K562 (cell line): Measurements from ENCODE around the gene GSTT2B. TPM values are rescaled to one million over a fixed set of nuclear protein-coding genes. Genes with fewer than 3 reads are reported as not detected.
"Not testable (repeated sequence)": the region's sequence is repeated elsewhere in the genome, so short reads cannot be mapped to it uniquely, and the experiment has no call there.

Source experiments
- ATAC-seq: fragments of 200-7000 bp; cut with Tn5 transposase; 3 replicates; pipeline ENCODE4 v1.9.1; 2020; ENCODE audit warnings: moderate library complexity
- BruUV-seq: library from RNA; stranded (reverse); fragments of 400-500 nt; replicated peaks from 2 replicates; lab custom pipeline; 2021; lab: Mats Ljungman, UMichigan
- CTCF ChIA-PET: fragments of 300-600 bp; formaldehyde crosslinking; extraction: SDS; loops from one replicate; lab custom pipeline; 2021; ENCODE audit warnings: low intra/inter-chr PET ratio; lab: Yijun Ruan, JAX
- POLR2A ChIA-PET: fragments of 300-600, 350-650 bp; sonication (Branson Sonifier 250); formaldehyde crosslinking; extraction: SDS; loops from one replicate; lab custom pipeline; 2021; ENCODE audit warnings: antibody characterized with exemption, inconsistent platforms; lab: Yijun Ruan, JAX
- DNase-seq, 4 experiments: peaks; one replicate each; pipeline versions ENCODE4 v3.0.0 to v3.0.0-alpha.2; 2011 to 2018; ENCODE audit warnings: low spot score in 3 of 4, mixed read lengths in 3 of 4; ENCODE audit errors: extremely low read depth in 1 of 4
- FAIRE-seq: peaks from 2 replicates; lab custom pipeline; 2011; peaks lifted over from hg19 to GRCh38; lab: Jason Lieb, UNC
- H2AFZ ChIP-seq: 2 replicates; pipeline ENCODE4 v1.6.0; 2011; ENCODE audit warnings: low read depth, low read length, control low read depth, inconsistent platforms
- H3K27ac ChIP-seq: fragments of 200-600 bp; 3 replicates; pipeline ENCODE4 v1.8.0; 2011; ENCODE audit warnings: low read depth, mild to moderate bottlenecking, control low read depth, inconsistent platforms, low read length, moderate library complexity, mixed read lengths; ENCODE audit errors: extremely low read depth
- H3K27me3 ChIP-seq, 2 experiments: fragments of 300-600 bp in 1 of 2; 2 replicates in 1 of 2; 3 replicates in 1 of 2; pipeline versions ENCODE4 v1.6.0 to v1.8.0; 2011; ENCODE audit warnings: inconsistent platforms in 2 of 2, low read length in 2 of 2, mild to moderate bottlenecking in 1 of 2, mixed read lengths in 1 of 2, moderate library complexity in 1 of 2; ENCODE audit not compliant: control insufficient read depth in 2 of 2, insufficient read depth in 2 of 2
- H3K36me3 ChIP-seq: fragments of 300-600 bp; 3 replicates; pipeline ENCODE4 v1.8.0; 2011; ENCODE audit warnings: mild to moderate bottlenecking, low read length, inconsistent platforms; ENCODE audit not compliant: control insufficient read depth, insufficient read depth
- H3K4me1 ChIP-seq, 2 experiments: fragments of 200-600 bp in 1 of 2; replicated peaks in 1 of 2; 2 replicates in 1 of 2; 3 replicates in 1 of 2; pipeline versions ENCODE4 v1.5.1 to v1.8.0; 2011; ENCODE audit warnings: inconsistent platforms in 2 of 2, low read length in 2 of 2, mild to moderate bottlenecking in 1 of 2, mixed read lengths in 1 of 2, moderate library complexity in 1 of 2; ENCODE audit not compliant: control insufficient read depth in 2 of 2, insufficient read depth in 2 of 2
- H3K4me2 ChIP-seq: 2 replicates; pipeline ENCODE4 v1.6.1; 2011; ENCODE audit warnings: low read length, control low read depth, inconsistent platforms, mixed read lengths; ENCODE audit not compliant: insufficient read depth
- H3K4me3 ChIP-seq: fragments of 200-600 bp; sonication (generic), shearing (Covaris generic); 2 replicates; pipeline ENCODE4 v1.5.1; 2016; ENCODE audit warnings: control low read depth, inconsistent platforms
- H3K79me2 ChIP-seq: fragments of 200-600 bp; 3 replicates; pipeline ENCODE4 v1.8.0; 2011; ENCODE audit warnings: low read length, inconsistent platforms; ENCODE audit not compliant: control insufficient read depth, insufficient read depth
- H3K9ac ChIP-seq, 2 experiments: 2 replicates each; pipeline versions ENCODE4 v1.6.0 to v1.6.1; 2011; ENCODE audit warnings: low read depth in 2 of 2, low read length in 2 of 2, control low read depth in 1 of 2, inconsistent platforms in 1 of 2, mild to moderate bottlenecking in 1 of 2, mixed read lengths in 1 of 2; ENCODE audit not compliant: insufficient read depth in 1 of 2
- H3K9me1 ChIP-seq: one replicate; pipeline ENCODE4 v1.6.0; 2011; ENCODE audit warnings: inconsistent platforms, mild to moderate bottlenecking, low read length, moderate library complexity; ENCODE audit not compliant: control insufficient read depth, insufficient read depth
- H3K9me3 ChIP-seq: replicated peaks from 2 replicates; pipeline ENCODE4 v1.5.1; 2011; ENCODE audit warnings: low read depth, low read length, inconsistent platforms; ENCODE audit not compliant: control insufficient read depth, insufficient read depth
- H4K20me1 ChIP-seq: replicated peaks from 2 replicates; pipeline ENCODE4 v1.6.1; 2011; ENCODE audit warnings: low read length, inconsistent platforms, mixed read lengths; ENCODE audit not compliant: control insufficient read depth, insufficient read depth
- TEAD4 ChIP-seq, 2 experiments: sonication (generic) in 1 of 2; formaldehyde crosslinking in 1 of 2; IDR thresholded peaks; 2 replicates each; pipeline versions ENCODE4 v1.6.1 to v1.8.0; 2012 to 2022; ENCODE audit warnings: borderline replicate concordance in 1 of 2, inconsistent platforms in 1 of 2, low read length in 1 of 2, mild to moderate bottlenecking in 1 of 2, missing genetic modification reagents in 1 of 2
- YY1 ChIP-seq, 3 experiments: IDR thresholded peaks; 2 replicates each; pipeline ENCODE4 v1.6.1; 2011; ENCODE audit warnings: low read length in 2 of 3, mild to moderate bottlenecking in 2 of 3, moderate library complexity in 2 of 3, borderline replicate concordance in 1 of 3, control low read depth in 1 of 3, low read depth in 1 of 3; ENCODE audit not compliant: insufficient read depth in 3 of 3, insufficient replicate concordance in 2 of 3, control insufficient read depth in 1 of 3, insufficient read length in 1 of 3; ENCODE audit errors: extremely low read depth in 1 of 3
- WGBS: fragments of 100-300 bp; shearing (Covaris generic); methylation state at CpG from one replicate; pipeline ENCODE4 v1.1.6; 2016; ENCODE audit warnings: low coverage, mixed read lengths; ENCODE audit not compliant: insufficient coverage; ENCODE audit errors: missing lambda C conversion rate; 5-methylcytosine and 5-hydroxymethylcytosine counted together
- in situ Hi-C: fragments of 300-500 bp; cut with MboI; formaldehyde crosslinking; loops from 4 replicates; pipeline ENCODE4 v1.15.0; 2018; ENCODE audit warnings: inconsistent platforms, mixed read lengths
- intact Hi-C: fragments of 100-400 bp; cut with micrococcal nuclease; formaldehyde crosslinking; loops from 2 replicates; pipeline ENCODE4 v1.14.2; 2022
- polyA plus RNA-seq, 8 experiments: library from polyadenylated mRNA; depleted of rRNA in 4 of 8; stranded (reverse) in 5 of 8; unstranded in 3 of 8; fragments of >200 nt; fragmentation: Nextera tagmentation in 2 of 8; fragmentation: Illumina TruSeq in 1 of 8; extraction: Ambion mirVana in 2 of 8; extraction: Trizol in 1 of 8; gene quantifications; 2 replicates each; pipeline versions ENCODE4 v1.2.1 to v1.2.3, GENCODE V29; 2011 to 2014; ENCODE audit warnings: inconsistent platforms in 1 of 8, missing spikeins in 1 of 8
- total RNA-seq, 7 experiments: library from RNA; depleted of rRNA in 6 of 7; stranded (reverse); fragments of >200 nt in 6 of 7; fragmentation: Illumina TruSeq in 2 of 7; extraction: Trizol in 2 of 7; gene quantifications; 2 replicates each; pipeline versions ENCODE4 v1.2.1 to v1.2.3, GENCODE V29; 2011 to 2021; ENCODE audit warnings: low replicate concordance in 1 of 7
- TF ChIP-seq, protein P1 (sequence below): sonication (generic); formaldehyde crosslinking; IDR thresholded peaks from 2 replicates; pipeline ENCODE4 v1.9.0; 2022; ENCODE audit warnings: mild to moderate bottlenecking, missing genetic modification reagents

The GSTT2B gene
- total and polyA plus RNA-seq, 9 of the 15 experiments (the other 6 are each of a cell fraction or from before 2014, with no cell fraction given) = not detected

DNA sequence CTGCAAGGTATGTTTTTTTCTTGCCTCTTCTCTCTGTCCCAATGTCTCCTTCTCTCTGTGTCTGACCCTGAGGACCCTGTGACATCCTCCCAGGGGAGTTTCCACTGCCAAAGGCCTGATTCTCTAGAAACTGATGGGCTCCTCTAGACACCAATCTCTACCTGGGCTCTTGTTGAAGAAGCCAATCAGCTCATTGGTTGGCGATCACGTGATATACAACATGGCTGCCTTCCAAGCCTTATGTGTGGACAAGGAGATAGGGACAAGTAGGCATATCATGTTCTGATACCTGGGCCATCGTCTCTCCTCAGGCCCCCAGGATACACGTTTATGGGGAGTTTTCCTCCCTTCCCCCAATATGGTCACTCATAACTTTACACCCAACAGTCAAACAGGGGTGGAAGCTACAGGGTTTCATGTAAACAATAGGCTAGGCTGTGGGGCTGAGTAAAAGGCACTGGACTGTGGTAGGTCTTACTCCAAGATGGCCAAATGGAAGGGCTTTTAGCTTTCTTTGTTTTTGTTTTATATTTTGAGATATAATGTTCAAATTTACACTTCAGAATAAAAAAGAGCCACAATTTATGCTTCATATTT lies 32.7 kb upstream of the GSTT2B start:
- ATAC-seq = peak; percentile 93
- Histone ChIP-seq H2AFZ (peak overlapping the region; percentile 89), H3K4me2 (peak overlapping the region; percentile 46; the same call in 1 of the 2 replicates)
- peak; percentile 96 for FAIRE-seq
- H3K27me3 ChIP-seq; in situ Hi-C loops; CTCF ChIA-PET; H3K9me1 ChIP-seq; POLR2A ChIA-PET; H3K9me3 ChIP-seq; H3K27ac ChIP-seq; H3K36me3 ChIP-seq; BruUV-seq; intact Hi-C loops; H3K79me2 ChIP-seq; H3K9ac ChIP-seq; H3K4me1 ChIP-seq; H3K4me3 ChIP-seq; H4K20me1 ChIP-seq; TF ChIP-seq TEAD4 (CRISPR knock-in tag; IDR thresholded peaks at IDR 0.05; ENCODE audit: borderline replicate concordance): not testable (repeated sequence)
- peak in 2 of 4 experiments; percentile 15 to 68 for DNase-seq
- WGBS = 6% methylated on average over 3 of the region's 4 CpGs
- TF ChIP-seq YY1 (IDR thresholded peaks at IDR 0.05; ENCODE audit: borderline replicate concordance in 1 of 3, control insufficient read depth in 1 of 3, extremely low read depth in 1 of 3, insufficient read depth in 3 of 3, insufficient read length in 1 of 3, insufficient replicate concordance in 2 of 3, low read depth in 1 of 3, low read length in 2 of 3) (peak in 1 of 3 experiments; percentile 49), TEAD4 (IDR thresholded peaks at IDR 0.05; ENCODE audit: low read length) (peak; percentile 8; the same call in 1 of the 2 replicates)
- TF ChIP-seq, protein P1, sequence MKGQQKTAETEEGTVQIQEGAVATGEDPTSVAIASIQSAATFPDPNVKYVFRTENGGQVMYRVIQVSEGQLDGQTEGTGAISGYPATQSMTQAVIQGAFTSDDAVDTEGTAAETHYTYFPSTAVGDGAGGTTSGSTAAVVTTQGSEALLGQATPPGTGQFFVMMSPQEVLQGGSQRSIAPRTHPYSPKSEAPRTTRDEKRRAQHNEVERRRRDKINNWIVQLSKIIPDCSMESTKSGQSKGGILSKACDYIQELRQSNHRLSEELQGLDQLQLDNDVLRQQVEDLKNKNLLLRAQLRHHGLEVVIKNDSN (CRISPR knock-in tag) = peak; percentile 30; the same call in 1 of the 2 replicates

DNA sequence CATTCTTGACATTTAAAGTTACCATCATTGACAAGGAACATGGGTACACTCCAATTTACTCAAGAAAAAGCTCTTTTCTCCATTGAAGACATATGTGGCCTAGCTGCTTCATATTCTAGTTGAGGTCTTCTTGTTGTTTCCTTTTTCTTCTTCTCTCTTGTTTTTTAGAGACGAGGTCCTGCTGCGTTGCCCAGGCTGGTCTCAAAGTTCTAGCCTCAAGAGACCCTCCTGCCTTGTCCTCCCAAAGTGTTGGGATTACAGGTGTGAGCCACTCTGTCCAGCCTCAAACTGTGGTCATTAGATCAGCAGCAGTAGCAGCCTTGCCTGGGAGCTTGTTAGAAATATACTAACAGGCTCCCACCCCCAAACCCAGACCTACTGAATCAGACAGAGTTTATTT lies 32.1 kb upstream of the GSTT2B start:
- intact Hi-C loops, CTCF ChIA-PET, H3K27ac ChIP-seq, H3K27me3 ChIP-seq, H3K79me2 ChIP-seq, H3K4me1 ChIP-seq, H3K4me2 ChIP-seq, H4K20me1 ChIP-seq, H3K36me3 ChIP-seq, H3K9me3 ChIP-seq, ATAC-seq, FAIRE-seq, POLR2A ChIA-PET, H3K4me3 ChIP-seq, H3K9me1 ChIP-seq, BruUV-seq, DNase-seq, in situ Hi-C loops, H3K9ac ChIP-seq: not testable (repeated sequence)
- WGBS = 60% methylated on average over 1 of the region's 2 CpGs
- H2AFZ ChIP-seq = peak overlapping the region; percentile 89; the same call in 1 of the 2 replicates

DNA sequence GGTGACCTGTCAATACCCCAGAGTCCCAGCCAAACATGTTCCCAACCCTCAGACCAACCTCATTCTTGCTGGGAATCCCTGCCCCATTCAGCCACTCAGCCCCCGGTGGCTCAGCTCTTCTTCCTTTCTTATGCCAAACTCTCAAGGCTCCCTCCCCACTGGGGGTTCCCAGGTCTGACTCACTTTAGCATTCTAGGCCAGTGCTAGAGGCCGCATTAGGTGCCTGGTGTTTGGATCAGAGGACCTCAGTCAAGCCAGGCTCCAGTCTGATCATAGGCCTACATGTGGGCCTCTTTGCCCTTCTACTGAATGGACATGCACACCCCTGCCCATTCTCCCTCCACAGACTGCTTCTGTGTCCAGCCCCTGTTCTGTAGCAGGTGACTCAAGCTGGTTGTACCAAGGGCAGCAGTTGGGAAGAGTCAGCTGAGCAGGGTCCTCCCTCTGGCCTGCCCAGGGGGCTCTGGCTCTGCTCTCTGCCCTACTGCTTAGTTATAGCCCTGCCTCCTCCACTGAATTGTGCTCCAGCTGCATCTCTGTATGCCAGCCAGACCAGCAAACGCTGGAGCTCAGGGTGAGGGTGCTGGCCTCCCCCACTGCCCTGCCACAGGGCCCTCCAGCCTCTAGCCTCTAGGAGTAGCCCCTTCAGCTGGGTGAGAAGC lies 28.7 kb upstream of the GSTT2B start:
- H3K27me3 ChIP-seq, H4K20me1 ChIP-seq, H3K9ac ChIP-seq, H3K4me1 ChIP-seq, H3K79me2 ChIP-seq, in situ Hi-C loops, intact Hi-C loops, CTCF ChIA-PET, H2AFZ ChIP-seq, H3K9me3 ChIP-seq, H3K4me3 ChIP-seq, ATAC-seq, FAIRE-seq, POLR2A ChIA-PET, H3K36me3 ChIP-seq, DNase-seq, H3K4me2 ChIP-seq, BruUV-seq, H3K9me1 ChIP-seq, H3K27ac ChIP-seq: not testable (repeated sequence)
- WGBS = no CpG with 5 or more reads among the region's 3 CpGs
